OCI-LY7 (cell line): ENCODE results near the gene OPCML.

Experiments used
- CTCF ChIP-seq: fragments of 200-600 bp; sonication (generic); conservative IDR thresholded peaks from 2 replicates; pipeline ENCODE4 v1.5.1; 2014; ENCODE audit warnings: mild to moderate bottlenecking, antibody characterized with exemption, low read length, moderate library complexity, mixed read lengths
- EZH2phosphoT487 ChIP-seq: fragments of 200-600 bp; sonication (generic); IDR thresholded peaks from 2 replicates; pipeline ENCODE4 v1.6.1; 2018; ENCODE audit warnings: low read depth, borderline replicate concordance, mild to moderate bottlenecking, mixed run types, antibody characterized with exemption, low read length, moderate library complexity, mixed read lengths

- TF ChIP-seq CTCF = no peak
- TF ChIP-seq EZH2phosphoT487 = no peak
Measured at GRCh38 chr11:133122256-133122655, 410.0 kb downstream of the OPCML start.
